ENCODE results near the gene GRID1.

DNA sequence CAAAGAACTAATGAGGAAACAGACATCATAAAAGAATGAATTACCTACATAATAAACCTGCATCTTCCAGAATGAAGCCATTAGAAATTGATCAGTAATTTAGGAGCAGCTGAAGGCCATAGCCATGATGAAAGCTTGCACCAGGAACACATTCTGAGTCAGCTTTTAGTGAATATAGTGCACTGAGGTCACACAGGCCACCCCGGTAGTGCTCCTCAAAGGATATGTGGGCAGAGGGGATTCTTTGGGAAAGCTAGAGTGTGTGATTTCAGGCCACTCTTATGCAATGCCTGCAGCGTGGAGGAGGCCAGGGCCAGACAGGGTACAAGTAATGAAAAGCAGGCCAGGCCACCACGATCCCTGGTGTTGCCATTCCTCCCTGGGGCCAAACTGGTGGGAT lies 451.9 kb downstream of the GRID1 start:
- TF ChIP-seq, protein P1, sequence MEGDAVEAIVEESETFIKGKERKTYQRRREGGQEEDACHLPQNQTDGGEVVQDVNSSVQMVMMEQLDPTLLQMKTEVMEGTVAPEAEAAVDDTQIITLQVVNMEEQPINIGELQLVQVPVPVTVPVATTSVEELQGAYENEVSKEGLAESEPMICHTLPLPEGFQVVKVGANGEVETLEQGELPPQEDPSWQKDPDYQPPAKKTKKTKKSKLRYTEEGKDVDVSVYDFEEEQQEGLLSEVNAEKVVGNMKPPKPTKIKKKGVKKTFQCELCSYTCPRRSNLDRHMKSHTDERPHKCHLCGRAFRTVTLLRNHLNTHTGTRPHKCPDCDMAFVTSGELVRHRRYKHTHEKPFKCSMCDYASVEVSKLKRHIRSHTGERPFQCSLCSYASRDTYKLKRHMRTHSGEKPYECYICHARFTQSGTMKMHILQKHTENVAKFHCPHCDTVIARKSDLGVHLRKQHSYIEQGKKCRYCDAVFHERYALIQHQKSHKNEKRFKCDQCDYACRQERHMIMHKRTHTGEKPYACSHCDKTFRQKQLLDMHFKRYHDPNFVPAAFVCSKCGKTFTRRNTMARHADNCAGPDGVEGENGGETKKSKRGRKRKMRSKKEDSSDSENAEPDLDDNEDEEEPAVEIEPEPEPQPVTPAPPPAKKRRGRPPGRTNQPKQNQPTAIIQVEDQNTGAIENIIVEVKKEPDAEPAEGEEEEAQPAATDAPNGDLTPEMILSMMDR (IDR thresholded peaks at IDR 0.05), result no peak
- TF ChIP-seq POLR2A (IDR thresholded peaks at IDR 0.05), result no peak

Measured in Peyer's patch (tissue), 4 donors.